ENCODE measurements around the gene DGKK.

The DGKK gene

GRCh38 chrX:50470103-50471031 lies at the start of gene DGKK:
DGKK (minus strand) TSS chrX:50470825; CDS start chrX:50470678, 147 bp downstream.
- no peak for DNase-seq (ENCODE audit: low read depth in 2 of 2)

GRCh38 chrX:50514811-50515210 lies 44.2 kb upstream of the DGKK start:
- no peak for DNase-seq (ENCODE audit: low read depth in 2 of 2)

- DNase-seq (ENCODE audit: low read depth in 2 of 2), result no peak
Measured at GRCh38 chrX:50497114-50497513, 26.5 kb upstream of the DGKK start.

GRCh38 chrX:50495616-50496015 lies 25.0 kb upstream of the DGKK start:
- no peak for DNase-seq (ENCODE audit: low read depth in 2 of 2)

GRCh38 chrX:50492720-50493119 lies 22.1 kb upstream of the DGKK start:
- DNase-seq (ENCODE audit: low read depth in 2 of 2), result no peak

GRCh38 chrX:50484662-50485061 lies 14.0 kb upstream of the DGKK start:
- DNase-seq (ENCODE audit: low read depth in 2 of 2), result no peak

GRCh38 chrX:50483283-50483682 lies 12.7 kb upstream of the DGKK start:
- no peak for DNase-seq (ENCODE audit: low read depth in 2 of 2)

GRCh38 chrX:50475208-50475607 lies 4.6 kb upstream of the DGKK start:
- DNase-seq (ENCODE audit: low read depth in 2 of 2), result no peak

GRCh38 chrX:50471390-50471789 lies 765 bp upstream of the DGKK start:
- DNase-seq (ENCODE audit: low read depth in 2 of 2), result no peak

- no peak for DNase-seq (ENCODE audit: low read depth in 2 of 2)
Measured at GRCh38 chrX:50469206-50469605, 1.4 kb downstream of the DGKK start.

GRCh38 chrX:50459615-50460014 lies 11.0 kb downstream of the DGKK start:
- DNase-seq (ENCODE audit: low read depth in 2 of 2), result no peak

GRCh38 chrX:50458483-50458882 lies 12.1 kb downstream of the DGKK start:
- no peak for DNase-seq (ENCODE audit: low read depth in 2 of 2)

GRCh38 chrX:50456712-50457484 lies 13.7 kb downstream of the DGKK start:
- DNase-seq (ENCODE audit: low read depth in 2 of 2), result no peak

GRCh38 chrX:50452782-50453181 lies 17.8 kb downstream of the DGKK start:
- DNase-seq (ENCODE audit: low read depth in 2 of 2), result no peak

- no peak for DNase-seq (ENCODE audit: low read depth in 2 of 2)
Measured at GRCh38 chrX:50450324-50450723, 20.3 kb downstream of the DGKK start.

- no peak for DNase-seq (ENCODE audit: low read depth in 2 of 2)
Measured at GRCh38 chrX:50448565-50448964, 22.1 kb downstream of the DGKK start.

GRCh38 chrX:50447535-50447934 lies 23.1 kb downstream of the DGKK start:
- no peak for DNase-seq (ENCODE audit: low read depth in 2 of 2)

- no peak for DNase-seq (ENCODE audit: low read depth in 2 of 2)
Measured at GRCh38 chrX:50442426-50443116, 28.1 kb downstream of the DGKK start.

- no peak for DNase-seq (ENCODE audit: low read depth in 2 of 2)
Measured at GRCh38 chrX:50436797-50437196, 33.8 kb downstream of the DGKK start.

- DNase-seq (ENCODE audit: low read depth in 2 of 2), result no peak
Measured at GRCh38 chrX:50432829-50433289, 37.8 kb downstream of the DGKK start.

GRCh38 chrX:50431623-50432022 lies 39.0 kb downstream of the DGKK start:
- no peak for DNase-seq (ENCODE audit: low read depth in 2 of 2)

GRCh38 chrX:50430917-50431575 lies 39.6 kb downstream of the DGKK start:
- no peak for DNase-seq (ENCODE audit: low read depth in 2 of 2)
